ENCODE results near the gene UBE2C. TPM values are rescaled to one million over a fixed set of nuclear protein-coding genes. Genes with fewer than 3 reads are reported as not detected.

The UBE2C gene
- total and polyA plus RNA-seq, 2 of the 8 experiments (the other 6 are each of a cell fraction or from before 2014, with no cell fraction given), result 243 to 326 TPM

GRCh38 chr20:45828589-45828988 is 16.1 kb downstream of the UBE2C start:
- no peaks in the 10 kb centered on the region; a peak in 1 of 8 replicates for H3K36me3 ChIP-seq (ENCODE audit: control insufficient read depth in 2 of 4, insufficient read depth in 4 of 4, low read length in 3 of 4)
- H4K8ac ChIP-seq (ENCODE audit: extremely low read depth, insufficient read depth, low read length), result no peak overlapping the region
- H4K20me1 ChIP-seq (replicated peaks in 1 of 2; ENCODE audit: control insufficient read depth in 1 of 2, insufficient read depth in 2 of 2, low read length in 2 of 2), result no peaks in the 10 kb centered on the region
- ChIA-PET POLR2A (ENCODE audit: partially characterized antibody) (interaction anchor here (1.0 to 11.0 kb wide), 4 partner anchors 14 to 62 kb away, joined by 3 to 96 read pairs (median 4); partner anchors contain the start of gene UBE2C), CTCF (ENCODE audit: partially characterized antibody) (interaction anchor here (1.3 to 2.0 kb wide), 4 partner anchors 13 to 82 kb away, joined by 4 to 5 read pairs (median 4); partner anchors contain the start of gene NEURL2)
- no peak overlapping the region for H3K4me2 ChIP-seq (ENCODE audit: insufficient read depth in 1 of 2, low read depth in 2 of 2, low read length in 2 of 2)
- no peak overlapping the region for H4K5ac ChIP-seq (ENCODE audit: insufficient read length, low read depth, low read length)
- 0 out of 2 replicates have a peak, but pooled peaks cover 2% of the 10 kb centered on the region for H3K23me2 ChIP-seq (ENCODE audit: low read depth, low read length)
- no peak overlapping the region for H2AFZ ChIP-seq (ENCODE audit: low read length)
- H3K18ac ChIP-seq (ENCODE audit: extremely low read depth, low read length), result no peak overlapping the region
- DNase-seq (ENCODE audit: low read depth in 1 of 2, low spot score in 2 of 2), result no peak
- no peak overlapping the region for H3K27ac ChIP-seq (ENCODE audit: low read depth, low read length)
- no peak overlapping the region for H3K4me3 ChIP-seq (ENCODE audit: extremely low read depth in 1 of 4, insufficient read depth in 2 of 4, low read depth in 3 of 4, low read length in 4 of 4)
- no peak overlapping the region for H3K56ac ChIP-seq (replicated peaks; ENCODE audit: insufficient read length, low read depth, low read length)
- no peak overlapping the region for H3K23ac ChIP-seq (ENCODE audit: insufficient read length)
- H2BK20ac ChIP-seq (ENCODE audit: low read length), result no peak overlapping the region
- H4K91ac ChIP-seq (replicated peaks; ENCODE audit: insufficient read length, low read length), result no peak overlapping the region
- WGBS, 2 experiments (ENCODE audit: extremely low coverage in 1 of 2, insufficient coverage in 1 of 2, insufficient read length in 1 of 2, insufficient replicate concordance in 2 of 2, low coverage in 1 of 2, low lambda C conversion rate in 2 of 2, missing lambda C conversion rate in 1 of 2), result 83% methylated on average over 2 of the region's 2 CpGs; no CpG with 5 or more reads in 1 of the 2 experiments
- no peaks in the 10 kb centered on the region for H3K79me2 ChIP-seq (ENCODE audit: control insufficient read depth in 1 of 2, insufficient read depth in 2 of 2, low read length in 2 of 2)
- no peaks in the 10 kb centered on the region for H3K9me3 ChIP-seq (ENCODE audit: insufficient read depth in 2 of 2, low read depth in 1 of 2, low read length in 1 of 2)
- TF ChIP-seq CBX8 (IDR thresholded peaks at IDR 0.05; ENCODE audit: borderline replicate concordance, low read depth, low read length), result no peak
- no peak for TF ChIP-seq TAF7 (optimal IDR thresholded peaks at IDR 0.05; ENCODE audit: borderline replicate concordance, low read depth, low read length)
- no peak for TF ChIP-seq POLR2A (IDR thresholded peaks at IDR 0.05; ENCODE audit: control extremely low read depth in 1 of 2, low read depth in 2 of 2, low read length in 2 of 2)
- TF ChIP-seq RBBP5 (IDR thresholded peaks at IDR 0.05; ENCODE audit: borderline replicate concordance, low read depth, low read length), result no peak
- no peak overlapping the region for H2BK12ac ChIP-seq (ENCODE audit: low read depth, low read length)
- H2BK120ac ChIP-seq (replicated peaks; ENCODE audit: low read depth, low read length), result no peak overlapping the region
- H3K79me1 ChIP-seq (ENCODE audit: low read depth, low read length), result no peaks in the 10 kb centered on the region
- no peak overlapping the region for H3K9ac ChIP-seq (replicated peaks in 1 of 4; ENCODE audit: extremely low read depth in 1 of 4, low read depth in 3 of 4, low read length in 3 of 4)
- H2BK15ac ChIP-seq (ENCODE audit: low read length), result peak overlapping the region; percentile 88; the same call in 1 of the 2 replicates
- H3K4me1 ChIP-seq (replicated peaks in 1 of 4; ENCODE audit: control insufficient read depth in 3 of 4, insufficient read depth in 4 of 4, low read length in 3 of 4), result peaks cover 0 to 15% (median 10%) of the 10 kb centered on the region in 4 experiments; a peak in 6 of 7 replicates
- H2AK5ac ChIP-seq (ENCODE audit: low read depth, low read length), result 0 out of 2 replicates have a peak overlapping the region, but pooled peaks have one; percentile 19
- H3K14ac ChIP-seq (ENCODE audit: insufficient read length), result no peak overlapping the region
- no peak overlapping the region; the same call in 1 of the 2 replicates for H2BK5ac ChIP-seq (ENCODE audit: low read depth, low read length)
- no peak overlapping the region for H3K4ac ChIP-seq (replicated peaks; ENCODE audit: insufficient read length, low read depth, low read length)
- H3K27me3 ChIP-seq (replicated peaks in 1 of 4; ENCODE audit: control insufficient read depth in 3 of 4, extremely low read depth in 1 of 4, insufficient read depth in 3 of 4, low read length in 3 of 4), result peaks cover 0 to 7% (median 4%) of the 10 kb centered on the region in 4 experiments; a peak in 4 of 7 replicates
- FAIRE-seq, result no peak

Data from H1 (cell line).